Measurements from ENCODE around the gene BBX.
"Not testable (repeated sequence)": the region's sequence is repeated elsewhere in the genome, so short reads cannot be mapped to it uniquely, and the experiment has no call there.

Gene BBX

DNA sequence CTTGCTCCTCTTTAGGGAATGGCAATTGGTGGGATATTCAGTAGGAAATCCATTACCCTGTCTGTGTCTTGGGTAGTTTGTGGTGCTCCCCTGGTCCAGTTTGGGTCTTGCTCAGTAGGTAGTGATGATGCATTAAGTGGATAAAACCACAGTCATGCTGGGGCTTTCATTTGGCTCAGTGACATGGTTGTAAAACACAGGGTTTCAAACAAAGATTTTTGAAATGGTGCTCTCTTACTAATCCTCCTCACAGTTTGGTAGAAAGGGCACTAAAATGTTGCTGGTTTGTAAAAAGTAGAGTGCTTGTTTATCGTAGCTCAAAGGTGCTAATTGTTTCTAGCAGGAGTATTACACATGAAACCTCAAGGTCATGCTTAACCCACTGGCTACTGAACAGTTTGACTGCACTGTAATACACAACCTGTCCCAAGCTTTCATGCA, 22.9 kb downstream of the BBX start:
- no peak for DNase-seq

DNA sequence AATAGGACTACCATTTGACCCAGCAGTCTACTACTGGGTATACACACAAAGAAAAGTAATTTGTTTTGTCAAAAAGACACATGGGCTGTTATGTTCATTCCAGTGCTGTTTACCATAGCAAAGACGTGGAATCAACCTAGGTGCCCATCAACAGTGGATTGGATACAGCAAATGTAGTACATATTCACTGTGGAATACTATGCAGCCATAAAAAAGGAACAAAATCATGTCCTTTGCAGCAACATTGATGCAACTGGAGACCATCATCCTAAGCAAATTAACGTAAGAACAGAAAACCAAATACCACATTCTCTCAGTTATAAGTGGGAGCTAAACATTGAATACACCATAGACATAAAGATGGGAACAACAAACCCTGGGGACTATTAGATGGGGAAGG, 25.8 kb downstream of the BBX start:
- DNase-seq = no peak

GRCh38 chr3:107555359-107555758, 32.6 kb downstream of the BBX start:
- no peak for DNase-seq

DNA sequence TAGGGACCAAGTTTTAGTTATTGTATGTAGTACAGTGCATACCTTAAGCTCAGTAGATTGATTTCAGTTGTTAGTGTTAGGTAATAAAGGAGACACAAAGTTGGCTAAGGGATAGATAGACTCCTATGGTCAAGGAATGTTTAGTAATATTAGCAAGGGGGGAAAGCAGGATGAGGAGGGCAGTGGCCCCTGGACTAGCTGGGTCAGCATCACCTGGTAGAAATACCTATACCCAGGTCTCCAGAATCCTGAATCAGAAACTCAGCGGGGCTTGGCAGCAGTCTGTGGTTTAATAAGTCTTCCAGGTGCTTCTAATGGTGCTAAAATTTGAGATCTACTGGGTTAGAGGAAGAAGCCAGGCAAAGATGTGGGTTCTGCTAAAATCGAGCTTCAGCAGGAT, 35.0 kb downstream of the BBX start:
- DNase-seq = no peak

GRCh38 chr3:107560166-107560565, 37.4 kb downstream of the BBX start:
- no peak for DNase-seq

DNA sequence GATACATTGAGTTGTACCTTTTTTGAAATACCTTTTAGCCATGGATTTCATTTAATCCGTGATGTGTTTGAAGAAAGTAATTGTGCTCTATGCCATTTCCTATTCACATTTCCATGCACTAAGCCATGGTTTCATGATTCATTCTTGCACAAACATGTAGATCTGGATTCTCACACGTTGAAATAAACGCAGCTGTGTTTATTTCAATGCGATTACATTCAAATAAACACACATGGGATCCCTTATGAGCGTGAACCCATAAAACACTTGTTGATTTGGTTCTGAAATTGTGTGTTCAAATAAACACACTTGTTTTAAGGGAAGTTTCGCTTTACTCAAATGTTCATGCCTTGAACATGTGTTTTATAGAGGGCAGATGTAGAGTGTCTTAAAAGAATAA, 39.2 kb downstream of the BBX start:
- DNase-seq = no peak

GRCh38 chr3:107562969-107563529, 40.3 kb downstream of the BBX start:
- DNase-seq = no peak

DNA sequence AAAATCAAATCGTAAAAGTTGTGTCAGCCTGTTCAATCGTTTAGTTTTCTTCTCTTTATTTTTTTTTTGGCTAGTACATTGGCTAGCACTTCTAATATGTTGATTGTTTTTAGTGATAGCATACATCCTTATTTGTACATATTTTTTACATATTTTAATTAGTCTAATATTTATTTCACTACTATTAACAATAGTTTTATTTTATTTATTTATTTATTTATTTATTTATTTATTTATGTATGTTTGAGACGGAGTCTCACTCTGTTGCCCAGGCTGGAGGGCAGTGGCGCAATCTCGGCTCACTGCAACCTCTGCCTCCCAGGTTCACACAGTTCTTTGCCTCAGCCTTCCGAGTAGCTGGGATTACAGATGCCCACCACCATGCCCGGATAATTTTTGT, 42.5 kb downstream of the BBX start:
- DNase-seq = not testable (repeated sequence)

DNA sequence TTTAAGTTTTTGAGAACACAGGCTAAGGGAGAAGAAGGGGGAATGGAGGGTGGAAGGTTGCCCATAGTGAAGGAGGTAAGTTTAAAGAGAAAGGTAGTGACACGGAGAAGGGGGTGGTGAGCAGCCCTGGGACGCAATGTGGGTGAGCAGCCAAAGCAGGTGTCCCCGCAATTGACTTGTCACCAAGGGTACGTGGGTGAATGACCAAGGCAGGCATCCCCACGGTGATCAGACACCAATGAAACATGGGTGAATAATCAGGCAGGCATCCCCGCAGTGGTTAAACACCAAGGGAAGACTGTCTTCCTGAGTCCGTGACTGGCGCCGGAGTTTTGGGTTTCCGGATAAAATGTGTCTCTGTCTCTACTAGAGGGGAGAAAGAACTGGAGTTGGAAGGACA, 48.3 kb downstream of the BBX start:
- DNase-seq = not testable (repeated sequence)

- DNase-seq = not testable (repeated sequence)
These were observed 48.7 kb downstream of the BBX start for GRCh38 chr3:107571492-107571891.

GRCh38 chr3:107574650-107575049, 51.9 kb downstream of the BBX start:
- peak; percentile 11 for DNase-seq

- peak; percentile 10 for DNase-seq
These were observed 55.3 kb downstream of the BBX start for GRCh38 chr3:107578091-107578490.

GRCh38 chr3:107578523-107578922, 55.8 kb downstream of the BBX start:
- no peak for DNase-seq

DNA sequence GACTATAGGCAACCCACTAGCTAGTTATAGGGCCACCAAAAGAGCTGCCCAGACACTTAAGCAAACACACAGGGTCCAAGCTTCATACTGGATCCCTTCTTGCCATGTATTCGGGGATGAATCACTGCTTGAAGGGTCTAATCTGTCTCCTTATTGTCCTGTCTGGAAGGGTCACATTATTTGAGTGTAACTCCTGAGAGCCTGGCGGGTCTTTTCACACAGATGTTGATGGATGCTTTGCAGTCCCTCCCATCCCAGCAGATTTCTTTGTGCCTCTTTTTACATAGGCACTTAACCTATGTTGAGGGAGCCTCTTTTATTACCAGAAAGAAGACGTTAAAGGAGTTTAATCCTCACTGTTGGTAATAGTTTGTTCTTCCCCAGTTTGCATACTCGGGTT, 56.6 kb downstream of the BBX start:
- DNase-seq = no peak

DNA sequence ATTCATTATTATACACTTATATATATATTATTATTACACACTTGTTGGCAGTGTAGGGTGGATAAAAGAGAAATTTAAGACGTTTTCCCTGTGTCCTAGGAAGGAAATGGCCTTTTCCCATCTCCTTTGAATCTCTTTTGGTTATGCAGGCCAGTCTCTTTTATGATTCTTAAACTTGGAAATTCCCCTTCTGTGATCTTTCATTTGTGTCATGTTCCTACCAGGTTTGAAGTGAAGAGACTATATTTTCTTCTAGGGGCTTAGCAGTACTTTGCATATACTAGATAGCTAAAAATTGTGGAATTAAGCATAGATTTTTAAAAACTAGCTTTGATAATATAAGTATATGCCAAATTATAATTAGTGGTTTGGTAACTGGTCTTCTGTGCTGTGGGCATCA, 58.5 kb downstream of the BBX start:
- no peak for DNase-seq

DNA sequence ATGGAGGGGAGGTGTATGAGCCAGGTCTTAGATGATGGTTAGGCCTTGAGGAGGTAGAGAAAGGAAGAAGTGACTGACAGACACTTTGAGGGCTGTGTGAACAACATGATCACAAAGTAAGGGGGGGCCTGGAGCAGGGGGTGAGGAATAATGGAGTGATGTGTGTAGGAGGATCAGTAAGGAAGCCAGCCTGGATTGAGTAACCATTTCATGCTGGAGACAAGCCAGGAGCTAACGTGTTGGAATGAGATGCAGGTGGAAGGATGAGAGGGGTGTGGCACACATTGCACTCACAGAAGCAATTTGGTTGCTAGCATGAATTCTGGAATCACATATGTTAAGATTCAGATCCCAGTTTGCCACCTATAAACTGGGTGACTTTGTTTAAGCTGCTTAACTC, 65.5 kb downstream of the BBX start:
- no peak for DNase-seq

DNA sequence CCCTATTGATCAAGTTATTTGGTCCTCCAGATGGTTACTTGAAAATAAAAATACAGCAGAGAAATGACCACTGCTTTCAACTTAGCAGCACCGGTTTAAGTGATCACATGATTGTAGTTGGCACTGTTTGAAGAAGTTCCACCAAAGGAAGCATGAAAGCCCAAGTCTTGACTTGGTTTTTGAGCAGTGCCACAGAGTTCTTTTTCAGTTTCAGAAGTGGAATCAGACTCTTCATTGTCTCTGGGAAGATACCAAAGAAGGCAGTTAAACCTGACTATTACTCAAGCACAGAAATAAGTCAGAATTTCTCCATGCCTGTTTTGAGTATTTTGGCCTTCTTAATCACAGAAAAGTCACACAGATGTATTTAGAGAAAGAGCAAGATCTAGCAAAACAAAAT, 66.7 kb downstream of the BBX start:
- no peak for DNase-seq

GRCh38 chr3:107590786-107591185, 68.0 kb downstream of the BBX start:
- no peak for DNase-seq

DNA sequence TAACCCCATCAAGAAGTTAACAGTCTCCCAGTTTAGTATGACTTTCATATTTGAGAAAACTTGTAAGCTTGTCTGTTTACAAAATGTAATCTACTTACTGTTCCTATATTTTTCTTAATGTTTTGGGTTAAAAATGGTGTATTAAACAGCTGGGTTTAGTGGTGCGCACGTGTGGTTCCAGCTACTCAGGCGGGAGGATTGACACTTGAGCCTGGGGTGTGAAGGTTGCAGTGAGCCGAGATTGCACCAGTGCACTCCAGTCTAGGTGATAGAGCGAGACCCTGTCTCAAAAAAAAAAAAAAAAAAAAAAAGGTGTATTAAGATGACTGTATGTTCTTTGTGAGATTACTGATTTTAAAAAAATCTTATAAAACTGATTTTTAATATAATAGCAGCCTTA, 69.3 kb downstream of the BBX start:
- no peak for DNase-seq

- DNase-seq = no peak
These were observed 72.1 kb downstream of the BBX start for GRCh38 chr3:107594870-107595269.

DNA sequence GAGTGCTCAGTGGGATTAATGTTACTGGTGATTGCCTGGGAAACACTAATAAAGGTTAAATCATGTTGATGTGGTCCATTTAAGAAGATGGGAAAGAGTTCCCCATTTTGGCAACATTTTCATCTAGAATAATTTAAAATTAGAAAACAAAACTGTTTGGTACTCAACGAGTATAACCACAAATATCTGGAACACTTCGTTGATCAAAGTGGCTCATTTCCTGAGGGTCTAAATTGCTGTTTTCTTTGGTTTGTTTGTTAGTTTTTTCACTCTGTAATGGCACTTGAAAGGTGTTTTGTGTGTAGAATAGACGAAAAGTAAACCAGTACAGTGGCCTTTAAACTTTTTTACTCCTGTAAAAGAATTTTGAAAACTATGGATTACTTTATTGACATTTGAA, 73.9 kb downstream of the BBX start:
- DNase-seq = no peak

GRCh38 chr3:107598926-107599771, 76.4 kb downstream of the BBX start:
- DNase-seq = no peak

GRCh38 chr3:107599772-107600145, 77.0 kb downstream of the BBX start:
- DNase-seq = no peak

DNA sequence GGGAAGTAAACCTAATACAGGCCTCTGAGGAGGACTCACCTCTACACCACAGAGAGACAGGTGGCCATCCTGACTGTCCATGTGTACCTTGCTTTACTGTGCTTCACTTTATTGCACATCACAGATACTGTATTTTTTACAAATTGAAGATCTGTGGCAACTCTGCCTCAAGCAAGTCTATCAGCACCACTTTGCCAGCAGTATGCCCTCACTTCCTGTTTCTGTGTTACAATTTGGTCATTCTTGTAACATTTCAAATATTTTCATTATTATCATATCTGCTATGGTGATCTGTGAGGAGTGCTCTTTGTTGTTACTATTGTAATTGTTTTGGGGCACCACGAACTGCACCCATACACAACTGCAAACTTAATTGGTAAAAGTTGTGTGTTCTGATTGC, 78.0 kb downstream of the BBX start:
- no peak for DNase-seq
